ENCODE measurements around the gene SERPINA6.

Gene SERPINA6

GRCh38 chr14:94313991-94314655, 9.0 kb downstream of the SERPINA6 start:
- Histone ChIP-seq H3K79me1 (ENCODE audit: low read length) (no peaks in the 10 kb centered on the region), H3K27ac (ENCODE audit: low read depth, low read length) (no peak overlapping the region), H3K79me2 (ENCODE audit: control insufficient read depth, insufficient read depth, low read length) (no peaks in the 10 kb centered on the region), H3K23ac (ENCODE audit: low read length) (no peak overlapping the region), H3K9ac (ENCODE audit: low read length) (no peak overlapping the region), H4K5ac (ENCODE audit: low read length) (no peak overlapping the region), H3K36me3 (ENCODE audit: control insufficient read depth, insufficient read depth, low read length) (no peaks in the 10 kb centered on the region), H4K8ac (ENCODE audit: low read depth, low read length) (no peak overlapping the region), H3K4ac (ENCODE audit: low read depth, low read length) (no peak overlapping the region), H3K4me3 (ENCODE audit: low read length) (no peak overlapping the region), H2AK5ac (ENCODE audit: low read length) (no peak overlapping the region), H2BK15ac (replicated peaks; ENCODE audit: low read depth) (no peak overlapping the region), H2BK5ac (ENCODE audit: low read length) (no peak overlapping the region), H3K18ac (ENCODE audit: low read length) (no peak overlapping the region), H3K27me3 (ENCODE audit: insufficient read depth, low read length, poor library complexity) (no peaks in the 10 kb centered on the region), H3K4me2 (ENCODE audit: low read length) (no peak overlapping the region), H3K4me1 (ENCODE audit: control insufficient read depth, low read depth, low read length) (no peaks in the 10 kb centered on the region), H3K56ac (ENCODE audit: low read length) (no peak overlapping the region), H2BK120ac (ENCODE audit: low read depth, low read length) (no peak overlapping the region)
- no peak for DNase-seq
- no CpG with 5 or more reads among the region's 8 CpGs for WGBS (ENCODE audit: extremely low coverage, insufficient coverage, low lambda C conversion rate)

- Histone ChIP-seq H4K5ac (ENCODE audit: low read length) (no peak overlapping the region), H4K8ac (ENCODE audit: low read depth, low read length) (no peak overlapping the region), H3K79me1 (ENCODE audit: low read length) (no peaks in the 10 kb centered on the region), H2BK15ac (replicated peaks; ENCODE audit: low read depth) (no peak overlapping the region), H3K27ac (ENCODE audit: low read depth, low read length) (no peak overlapping the region), H3K4me1 (ENCODE audit: control insufficient read depth, low read depth, low read length) (no peaks in the 10 kb centered on the region), H3K56ac (ENCODE audit: low read length) (no peak overlapping the region), H3K27me3 (ENCODE audit: insufficient read depth, low read length, poor library complexity) (no peaks in the 10 kb centered on the region), H2BK5ac (ENCODE audit: low read length) (no peak overlapping the region), H3K18ac (ENCODE audit: low read length) (no peak overlapping the region), H3K79me2 (ENCODE audit: control insufficient read depth, insufficient read depth, low read length) (no peaks in the 10 kb centered on the region), H3K4me3 (ENCODE audit: low read length) (no peak overlapping the region), H3K4me2 (ENCODE audit: low read length) (no peak overlapping the region), H3K23ac (ENCODE audit: low read length) (no peak overlapping the region), H3K4ac (ENCODE audit: low read depth, low read length) (no peak overlapping the region), H2BK120ac (ENCODE audit: low read depth, low read length) (no peak overlapping the region), H3K9ac (ENCODE audit: low read length) (no peak overlapping the region), H2AK5ac (ENCODE audit: low read length) (no peak overlapping the region), H3K36me3 (ENCODE audit: control insufficient read depth, insufficient read depth, low read length) (no peaks in the 10 kb centered on the region)
- no CpG with 5 or more reads among the region's 6 CpGs for WGBS (ENCODE audit: extremely low coverage, insufficient coverage, low lambda C conversion rate)
- no peak for DNase-seq
These were observed 10.5 kb downstream of the SERPINA6 start for GRCh38 chr14:94312481-94313246.

- no peak overlapping the region for H3K4me3 ChIP-seq (ENCODE audit: low read length)
- H3K27me3 ChIP-seq (ENCODE audit: insufficient read depth, low read length, poor library complexity), result no peaks in the 10 kb centered on the region
- H2BK120ac ChIP-seq (ENCODE audit: low read depth, low read length), result no peak overlapping the region
- no peaks in the 10 kb centered on the region for H3K4me1 ChIP-seq (ENCODE audit: control insufficient read depth, low read depth, low read length)
- H2AK5ac ChIP-seq (ENCODE audit: low read length), result no peak overlapping the region
- no CpG with 5 or more reads among the region's 3 CpGs for WGBS (ENCODE audit: extremely low coverage, insufficient coverage, low lambda C conversion rate)
- no peak overlapping the region for H4K8ac ChIP-seq (ENCODE audit: low read depth, low read length)
- H3K36me3 ChIP-seq (ENCODE audit: control insufficient read depth, insufficient read depth, low read length), result no peaks in the 10 kb centered on the region
- DNase-seq, result no peak
- H3K27ac ChIP-seq (ENCODE audit: low read depth, low read length), result no peak overlapping the region
- H4K5ac ChIP-seq (ENCODE audit: low read length), result no peak overlapping the region
- H3K9ac ChIP-seq (ENCODE audit: low read length), result no peak overlapping the region
- no peak overlapping the region for H3K4ac ChIP-seq (ENCODE audit: low read depth, low read length)
- no peak overlapping the region for H3K23ac ChIP-seq (ENCODE audit: low read length)
- no peak overlapping the region for H3K18ac ChIP-seq (ENCODE audit: low read length)
- no peak overlapping the region for H3K4me2 ChIP-seq (ENCODE audit: low read length)
- H2BK15ac ChIP-seq (replicated peaks; ENCODE audit: low read depth), result no peak overlapping the region
- H3K56ac ChIP-seq (ENCODE audit: low read length), result no peak overlapping the region
- H3K79me1 ChIP-seq (ENCODE audit: low read length), result no peaks in the 10 kb centered on the region
- no peak overlapping the region for H2BK5ac ChIP-seq (ENCODE audit: low read length)
- no peaks in the 10 kb centered on the region for H3K79me2 ChIP-seq (ENCODE audit: control insufficient read depth, insufficient read depth, low read length)
These were observed 12.9 kb downstream of the SERPINA6 start for GRCh38 chr14:94310248-94310647.

- Histone ChIP-seq H3K18ac (ENCODE audit: low read length) (no peak overlapping the region), H4K8ac (ENCODE audit: low read depth, low read length) (no peak overlapping the region), H3K27ac (ENCODE audit: low read depth, low read length) (no peak overlapping the region), H3K4me1 (ENCODE audit: control insufficient read depth, low read depth, low read length) (no peaks in the 10 kb centered on the region), H3K79me1 (ENCODE audit: low read length) (no peaks in the 10 kb centered on the region), H3K36me3 (ENCODE audit: control insufficient read depth, insufficient read depth, low read length) (no peaks in the 10 kb centered on the region), H2BK15ac (replicated peaks; ENCODE audit: low read depth) (no peak overlapping the region), H2BK5ac (ENCODE audit: low read length) (no peak overlapping the region), H3K79me2 (ENCODE audit: control insufficient read depth, insufficient read depth, low read length) (no peaks in the 10 kb centered on the region), H3K9ac (ENCODE audit: low read length) (no peak overlapping the region), H3K4me2 (ENCODE audit: low read length) (no peak overlapping the region), H3K4me3 (ENCODE audit: low read length) (no peak overlapping the region), H2AK5ac (ENCODE audit: low read length) (no peak overlapping the region), H3K23ac (ENCODE audit: low read length) (no peak overlapping the region), H2BK120ac (ENCODE audit: low read depth, low read length) (no peak overlapping the region), H3K56ac (ENCODE audit: low read length) (no peak overlapping the region), H3K27me3 (ENCODE audit: insufficient read depth, low read length, poor library complexity) (no peaks in the 10 kb centered on the region), H4K5ac (ENCODE audit: low read length) (no peak overlapping the region), H3K4ac (ENCODE audit: low read depth, low read length) (no peak overlapping the region)
- no CpG with 5 or more reads among the region's 10 CpGs for WGBS (ENCODE audit: extremely low coverage, insufficient coverage, low lambda C conversion rate)
- no peak for DNase-seq
These were observed 13.4 kb downstream of the SERPINA6 start for GRCh38 chr14:94309721-94310120.

GRCh38 chr14:94307410-94307992, 15.6 kb downstream of the SERPINA6 start:
- DNase-seq, result peak; percentile 68
- no peak overlapping the region for H4K8ac ChIP-seq (ENCODE audit: low read depth, low read length)
- H3K56ac ChIP-seq (ENCODE audit: low read length), result no peak overlapping the region

More at GRCh38 chr14:94307410-94307992, 15.6 kb downstream of the SERPINA6 start:
- Histone ChIP-seq H3K79me2 (ENCODE audit: control insufficient read depth, insufficient read depth, low read length) (no peaks in the 10 kb centered on the region), H3K79me1 (ENCODE audit: low read length) (no peaks in the 10 kb centered on the region), H3K18ac (ENCODE audit: low read length) (no peak overlapping the region), H3K27me3 (ENCODE audit: insufficient read depth, low read length, poor library complexity) (no peaks in the 10 kb centered on the region), H3K23ac (ENCODE audit: low read length) (no peak overlapping the region), H3K4me3 (ENCODE audit: low read length) (no peak overlapping the region), H3K36me3 (ENCODE audit: control insufficient read depth, insufficient read depth, low read length) (no peaks in the 10 kb centered on the region), H2BK5ac (ENCODE audit: low read length) (no peak overlapping the region), H3K27ac (ENCODE audit: low read depth, low read length) (no peak overlapping the region), H3K9ac (ENCODE audit: low read length) (no peak overlapping the region), H2BK15ac (replicated peaks; ENCODE audit: low read depth) (no peak overlapping the region), H3K4me2 (ENCODE audit: low read length) (no peak overlapping the region), H2AK5ac (ENCODE audit: low read length) (no peak overlapping the region), H3K4me1 (ENCODE audit: control insufficient read depth, low read depth, low read length) (no peaks in the 10 kb centered on the region), H3K4ac (ENCODE audit: low read depth, low read length) (no peak overlapping the region), H2BK120ac (ENCODE audit: low read depth, low read length) (no peak overlapping the region), H4K5ac (ENCODE audit: low read length) (no peak overlapping the region)
- WGBS (ENCODE audit: extremely low coverage, insufficient coverage, low lambda C conversion rate), result no CpG with 5 or more reads among the region's 5 CpGs

Data from mesendoderm (in vitro differentiated cells).